Aorta (tissue), 5 donors: Measurements from ENCODE around the gene OR6N1. TPM values are rescaled to one million over a fixed set of nuclear protein-coding genes. Genes with fewer than 3 reads are reported as not detected.

Experiments
- ATAC-seq: fragments of 200-7000 bp; cut with Tn5 transposase; one replicate; pipeline ENCODE4 v1.9.1; 2022; ENCODE audit warnings: moderate library complexity; ENCODE audit not compliant: low FRiP score
- DNase-seq, 2 donors: peaks; one replicate each; pipeline ENCODE4 v3.0.0-alpha.2; 2020
- H3K27ac ChIP-seq, 2 donors: one replicate each; pipeline ENCODE4 v1.5.1; 2013; ENCODE audit warnings: low read length in 2 of 2, mild to moderate bottlenecking in 2 of 2, moderate library complexity in 2 of 2, control low read depth in 1 of 2, inconsistent platforms in 1 of 2, low read depth in 1 of 2
- H3K27me3 ChIP-seq, 2 donors: one replicate each; pipeline ENCODE4 v1.6.1; 2013; ENCODE audit warnings: control low read depth in 1 of 2, low read length in 1 of 2, mild to moderate bottlenecking in 1 of 2, moderate library complexity in 1 of 2; ENCODE audit not compliant: insufficient read depth in 2 of 2, control insufficient read depth in 1 of 2
- H3K36me3 ChIP-seq, 2 donors: one replicate each; pipeline ENCODE4 v1.6.1; 2013; ENCODE audit warnings: control low read depth in 1 of 2, low read length in 1 of 2, mild to moderate bottlenecking in 1 of 2; ENCODE audit not compliant: insufficient read depth in 2 of 2, control insufficient read depth in 1 of 2
- H3K4me1 ChIP-seq, 2 donors: one replicate each; pipeline ENCODE4 v1.6.1; 2013; ENCODE audit warnings: low read length in 2 of 2, control low read depth in 1 of 2, mild to moderate bottlenecking in 1 of 2, moderate library complexity in 1 of 2; ENCODE audit not compliant: insufficient read depth in 2 of 2, control insufficient read depth in 1 of 2
- H3K4me3 ChIP-seq, 2 donors: one replicate each; pipeline ENCODE4 v1.5.1; 2013; ENCODE audit warnings: low read length in 2 of 2, control low read depth in 1 of 2, mild to moderate bottlenecking in 1 of 2
- H3K9me3 ChIP-seq: one replicate; pipeline ENCODE4 v1.6.1; 2013; ENCODE audit warnings: mild to moderate bottlenecking, low read length; ENCODE audit not compliant: control insufficient read depth
- WGBS, 2 donors: extraction: QIAGEN DNeasy Blood & Tissue Kit; methylation state at CpG; one replicate each; pipeline ENCODE4 v1.1.7; 2013; 5-methylcytosine and 5-hydroxymethylcytosine counted together
- intact Hi-C, 2 donors: fragments of 100-400 bp; cut with DNase I; formaldehyde crosslinking; loops; one replicate each; pipeline versions ENCODE4 v1.14.2 to v1.15.0; 2022
- long read RNA-seq, 2 donors: library from polyadenylated mRNA; unstranded; transcript quantifications; one replicate each; pipeline ENCODE4 v2.0.0, GENCODE V29; 2020 to 2021
- polyA plus RNA-seq, 2 donors: library from polyadenylated mRNA; stranded (reverse); fragments of 200-250 nt; gene quantifications; one replicate each; pipeline ENCODE4 v1.2.3, GENCODE V29; 2013
- total RNA-seq, 2 donors: library from RNA; stranded (reverse); fragmentation: NEBNext Ultra II Directional; extraction: Animal tissue kit (Norgen Biotek cat#: 25700); gene quantifications; one replicate each; pipeline ENCODE4 v1.2.1, GENCODE V29; 2021
- donor health status: healthy with polysubstance abuse.
- donor health status: Bipolar disorder and iron deficiency.
- donor health status: DM: no; HTN: no; CAD: no.
- donor health status: DM: no; HTN: no; CAD: no.
- donor health status: DM: yes; HTN: yes; CAD: no.

The OR6N1 gene
- not detected for total RNA-seq
- not detected for polyA plus RNA-seq
- long read RNA-seq, donor 1 = 0 reads
- long read RNA-seq, donor 2 = 0 reads

GRCh38 chr1:158771950-158772866 is at the start of gene OR6N1:
OR6N1 (minus strand) TSS chr1:158772195; CDS start chr1:158766682, 5,513 bp downstream.
- no peaks in the 10 kb centered on the region for H3K9me3 ChIP-seq
- WGBS, 2 donors = 31 to 40% methylated on average over 6 of the region's 6 CpGs
- H3K4me1 ChIP-seq = no peaks in the 10 kb centered on the region
- H3K27me3 ChIP-seq = no peaks in the 10 kb centered on the region
- ATAC-seq (no peak), DNase-seq (no peak)
- H3K27ac ChIP-seq = no peak within 1 kb of the TSS
- H3K36me3 ChIP-seq = no peaks in the 10 kb centered on the region
- no peak within 1 kb of the TSS for H3K4me3 ChIP-seq
- intact Hi-C loops = no loop called here

DNA sequence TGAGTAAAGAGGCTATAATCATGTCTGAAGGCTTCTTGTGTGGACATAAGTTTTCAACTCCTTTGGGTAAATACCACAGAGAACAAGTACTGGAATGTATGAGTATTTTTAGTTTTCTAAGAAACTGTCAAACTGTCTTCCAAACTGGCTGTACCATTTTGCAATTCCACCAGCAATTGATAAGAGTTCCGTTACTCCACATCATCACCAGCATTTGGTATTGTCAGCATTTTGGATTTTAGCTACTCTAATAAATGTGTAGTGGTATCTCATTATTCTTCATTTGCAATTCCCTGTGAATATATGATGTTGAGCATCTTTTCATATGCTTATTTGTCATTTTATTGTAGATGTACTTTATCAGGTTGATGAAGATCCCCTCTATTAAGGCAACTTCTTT is 49.7 kb upstream of the OR6N1 start:
- H3K36me3 ChIP-seq = no peaks in the 10 kb centered on the region
- no peaks in the 10 kb centered on the region for H3K9me3 ChIP-seq
- no peak overlapping the region for H3K4me3 ChIP-seq
- no peak overlapping the region for H3K27ac ChIP-seq
- intact Hi-C loops = no loop called here
- no peaks in the 10 kb centered on the region for H3K27me3 ChIP-seq
- DNase-seq = no peak
- H3K4me1 ChIP-seq = no peaks in the 10 kb centered on the region
- WGBS, 2 donors = 41 to 42% methylated on average over 1 of the region's 1 CpG
- no peak for ATAC-seq

DNA sequence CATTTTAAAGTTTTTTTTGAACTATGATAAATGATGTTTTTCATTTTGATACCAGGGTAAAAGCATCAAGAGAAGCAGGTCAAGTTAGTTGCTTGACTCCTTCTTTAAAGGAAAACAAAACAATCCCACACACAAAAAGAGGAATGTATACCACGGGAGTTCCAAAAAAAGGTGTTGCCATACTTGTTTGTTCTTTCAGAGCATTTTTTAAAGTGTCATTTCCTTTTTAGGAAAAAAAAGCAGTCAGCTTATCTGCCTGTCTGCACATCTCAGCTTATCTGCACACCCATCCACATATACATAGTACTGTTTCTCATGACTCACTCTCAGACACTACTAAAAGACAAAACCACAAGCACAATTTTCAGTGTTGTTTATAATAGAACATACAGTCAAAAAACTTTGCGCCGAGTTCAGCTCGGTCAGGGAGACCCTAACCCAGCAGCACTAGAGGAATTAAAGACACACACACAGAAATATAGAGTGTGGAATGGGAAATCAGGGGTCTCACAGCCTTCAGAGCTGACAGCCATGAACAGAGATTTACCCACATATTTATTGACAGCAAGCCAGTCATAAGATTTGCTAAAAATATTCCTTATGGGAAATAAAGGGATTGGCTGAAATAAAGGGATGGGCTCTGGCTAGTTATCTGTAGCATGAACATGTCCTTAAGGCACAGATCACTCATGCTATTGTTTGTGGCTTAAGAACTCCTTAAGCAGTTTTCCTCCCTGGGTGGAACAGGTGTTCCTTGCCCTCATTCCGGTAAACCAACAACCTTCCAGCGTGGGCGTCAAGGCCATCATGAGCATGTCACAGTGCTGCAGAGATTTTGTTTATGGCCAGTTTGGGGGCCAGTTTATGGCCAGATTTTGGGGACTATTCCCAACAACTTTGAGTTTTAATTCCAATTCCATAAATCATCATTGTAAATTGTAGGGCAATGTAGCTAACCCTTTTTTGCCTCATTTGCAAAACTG is 47.8 kb upstream of the OR6N1 start:
- Histone ChIP-seq H3K36me3 (no peaks in the 10 kb centered on the region), H3K4me3 (no peak overlapping the region), H3K9me3 (no peaks in the 10 kb centered on the region), H3K27ac (no peak overlapping the region), H3K27me3 (no peaks in the 10 kb centered on the region), H3K4me1 (no peaks in the 10 kb centered on the region)
- DNase-seq = no peak
- WGBS, 2 donors = 47 to 48% methylated on average over 7 of the region's 7 CpGs
- intact Hi-C loops = no loop called here
- no peak for ATAC-seq

- Histone ChIP-seq H3K27ac (no peak overlapping the region), H3K9me3 (no peaks in the 10 kb centered on the region), H3K4me3 (no peak overlapping the region), H3K4me1 (no peaks in the 10 kb centered on the region), H3K36me3 (no peaks in the 10 kb centered on the region), H3K27me3 (no peaks in the 10 kb centered on the region)
- intact Hi-C loops = no loop called here
- no peak for ATAC-seq
- WGBS, 2 donors = 43 to 80% methylated on average over 1 of the region's 1 CpG
- DNase-seq = no peak
Measured at GRCh38 chr1:158818975-158819431, 47.0 kb upstream of the OR6N1 start.

DNA sequence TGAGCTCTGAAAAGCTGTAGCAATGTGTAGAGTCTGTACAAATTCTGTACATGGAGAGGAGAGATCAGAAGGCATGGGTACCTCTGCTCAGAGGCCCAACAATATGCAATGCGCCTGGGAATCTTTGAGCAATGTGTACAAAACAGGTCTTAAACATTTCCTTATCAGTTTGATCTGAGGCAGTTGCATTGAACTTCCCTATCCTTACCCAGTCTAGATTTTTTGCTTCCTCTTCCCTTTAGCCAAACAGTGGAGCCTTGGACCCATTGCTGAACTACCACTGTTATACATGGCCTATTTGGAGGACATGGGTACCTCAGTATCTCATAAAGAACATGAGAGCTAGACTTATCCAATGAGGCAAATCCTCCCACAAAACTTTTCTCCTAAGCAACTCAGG is 46.6 kb upstream of the OR6N1 start:
- no peaks in the 10 kb centered on the region for H3K36me3 ChIP-seq
- ATAC-seq (no peak), DNase-seq (no peak)
- intact Hi-C loops = no loop called here
- no peak overlapping the region for H3K4me3 ChIP-seq
- no peak overlapping the region for H3K27ac ChIP-seq
- H3K27me3 ChIP-seq = no peaks in the 10 kb centered on the region
- no peaks in the 10 kb centered on the region for H3K4me1 ChIP-seq
- WGBS, 2 donors = 76 to 92% methylated on average over 1 of the region's 1 CpG
- no peaks in the 10 kb centered on the region for H3K9me3 ChIP-seq

DNA sequence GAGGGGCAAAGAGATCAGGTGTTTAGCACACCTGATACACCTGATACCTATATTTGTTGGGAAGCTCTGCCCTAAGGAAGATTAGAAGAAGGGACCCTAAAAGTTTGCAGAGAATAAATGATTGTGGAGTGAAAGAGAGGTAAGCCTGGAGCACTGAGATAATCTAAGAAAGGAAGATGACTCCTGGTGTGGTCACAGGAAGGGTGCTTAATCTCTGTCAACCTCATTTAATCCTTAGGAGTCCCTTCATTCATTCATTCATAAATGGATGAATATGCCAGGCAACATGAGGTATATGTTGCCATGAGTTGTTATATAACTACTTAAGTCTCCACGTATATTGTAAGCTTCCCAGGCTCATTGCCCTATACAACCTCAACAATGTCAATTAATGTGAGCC is 43.0 kb upstream of the OR6N1 start:
- WGBS, 2 donors = 0 to 82% methylated on average over 1 of the region's 1 CpG
- ATAC-seq = no peak
- Histone ChIP-seq H3K27ac (no peak overlapping the region), H3K4me3 (no peak overlapping the region), H3K27me3 (no peaks in the 10 kb centered on the region), H3K36me3 (no peaks in the 10 kb centered on the region), H3K9me3 (no peaks in the 10 kb centered on the region), H3K4me1 (no peaks in the 10 kb centered on the region)
- intact Hi-C loops = no loop called here
- DNase-seq = no peak

DNA sequence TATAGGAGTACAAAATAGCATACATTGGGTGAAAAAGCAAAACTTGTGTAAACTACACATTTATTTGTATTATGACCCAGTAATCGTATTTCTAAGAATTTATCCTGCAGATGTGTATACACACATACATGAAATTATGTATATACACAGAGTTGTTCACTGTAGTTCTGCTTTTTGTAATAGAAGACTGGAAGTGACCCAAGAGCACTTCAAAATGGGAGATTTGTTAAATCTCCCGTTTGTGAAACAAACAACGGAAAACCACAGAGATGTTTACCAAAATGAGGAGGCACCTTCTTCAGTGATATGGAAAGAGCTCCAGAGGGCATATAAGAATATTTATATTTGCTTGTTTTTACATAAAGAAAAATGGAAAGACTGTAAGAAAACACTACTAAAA is 41.2 kb upstream of the OR6N1 start:
- H3K9me3 ChIP-seq = no peaks in the 10 kb centered on the region
- DNase-seq = no peak
- H3K27me3 ChIP-seq = no peaks in the 10 kb centered on the region
- 60 to 61% methylated on average over 3 of the region's 3 CpGs for WGBS, 2 donors
- no peak overlapping the region for H3K4me3 ChIP-seq
- no peaks in the 10 kb centered on the region for H3K4me1 ChIP-seq
- H3K27ac ChIP-seq = no peak overlapping the region
- no peaks in the 10 kb centered on the region for H3K36me3 ChIP-seq
- no peak for ATAC-seq
- intact Hi-C loops = no loop called here

GRCh38 chr1:158812336-158812735 is 40.3 kb upstream of the OR6N1 start:
- no peak for DNase-seq
- H3K4me1 ChIP-seq = no peaks in the 10 kb centered on the region
- no peaks in the 10 kb centered on the region for H3K9me3 ChIP-seq
- no peak for ATAC-seq
- no peaks in the 10 kb centered on the region for H3K27me3 ChIP-seq
- no peak overlapping the region for H3K4me3 ChIP-seq
- WGBS, 2 donors = 74 to 78% methylated on average over 2 of the region's 2 CpGs
- H3K27ac ChIP-seq = no peak overlapping the region
- no peaks in the 10 kb centered on the region for H3K36me3 ChIP-seq
- intact Hi-C loops = no loop called here
